IPS-11a (cell line): ENCODE results near the gene AKAP3.
A peak's percentile ranks its signal among the peaks of the same experiment; 100 is the strongest.

Experiments
- H3K4me3 ChIP-seq: one replicate; pipeline ENCODE4 v1.5.1; 2013; ENCODE audit warnings: low read depth, low read length, control low read depth

AKAP3 gene

GRCh38 chr12:4648501-4649357 lies at the start of gene AKAP3, which contains the start of gene NDUFA9:
TSS of gene AKAP3 (minus strand) at chr12:4649051. CDS start at chr12:4638196, 10,855 bp downstream.
TSS of gene NDUFA9 (plus strand) at chr12:4649114. CDS start at chr12:4649127, 13 bp downstream.
- peak within 1 kb of the TSS; percentile 68 for H3K4me3 ChIP-seq

DNA sequence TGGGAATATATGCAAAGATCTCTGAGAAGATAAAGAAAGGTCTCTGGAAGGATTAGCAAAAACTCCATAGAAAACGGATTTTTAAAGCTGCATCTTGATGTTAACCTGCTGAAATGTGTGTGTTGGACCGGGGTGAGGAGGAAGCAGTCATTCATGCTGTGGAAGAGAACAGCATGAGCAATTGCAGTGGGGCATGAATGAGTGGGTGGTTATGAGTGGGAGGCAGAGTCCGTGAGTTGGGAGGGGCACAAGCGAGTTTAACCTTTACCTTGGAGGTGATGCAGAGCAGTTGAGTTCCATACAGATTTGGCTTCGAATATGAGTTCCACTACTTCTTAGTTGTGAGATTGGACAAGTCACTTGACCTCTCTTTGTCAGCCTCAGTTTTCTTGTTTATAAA lies 41.9 kb upstream of the AKAP3 start:
- no peak overlapping the region for H3K4me3 ChIP-seq

- H3K4me3 ChIP-seq, result no peak overlapping the region
Observed at GRCh38 chr12:4685317-4685716, 36.5 kb upstream of the AKAP3 start.

GRCh38 chr12:4681732-4682131 lies 32.9 kb upstream of the AKAP3 start:
- H3K4me3 ChIP-seq, result no peak overlapping the region

- no peak overlapping the region for H3K4me3 ChIP-seq
Observed at GRCh38 chr12:4679711-4680110, 30.9 kb upstream of the AKAP3 start.

- H3K4me3 ChIP-seq, result no peak overlapping the region
Observed at GRCh38 chr12:4665236-4665635, 16.4 kb upstream of the AKAP3 start.

DNA sequence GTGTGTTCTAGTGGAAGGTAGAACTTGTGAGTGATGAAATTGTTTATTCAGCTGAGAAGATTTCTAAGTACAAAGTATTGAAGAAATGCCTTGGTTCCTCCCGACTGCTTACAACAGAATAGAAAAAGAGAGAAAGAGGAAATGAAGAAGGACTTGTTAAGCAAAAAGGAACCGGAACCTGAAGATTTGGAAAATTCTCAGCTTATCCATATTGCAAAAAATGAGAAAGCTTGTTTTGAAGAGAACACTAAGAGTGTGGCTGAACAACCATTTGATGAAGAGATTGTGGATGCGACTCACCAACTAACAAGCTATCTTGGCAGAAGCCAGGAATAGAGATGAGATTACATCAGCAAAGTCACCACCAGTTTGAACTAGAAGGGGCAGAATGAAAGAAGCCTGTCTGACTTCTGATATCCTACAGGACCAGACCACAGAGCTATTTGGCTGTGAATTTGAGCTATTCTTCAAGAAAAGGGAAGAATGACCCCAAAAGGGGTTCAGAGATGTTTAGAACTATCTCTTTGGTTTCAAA lies 15.2 kb upstream of the AKAP3 start:
- H3K4me3 ChIP-seq, result no peak overlapping the region

DNA sequence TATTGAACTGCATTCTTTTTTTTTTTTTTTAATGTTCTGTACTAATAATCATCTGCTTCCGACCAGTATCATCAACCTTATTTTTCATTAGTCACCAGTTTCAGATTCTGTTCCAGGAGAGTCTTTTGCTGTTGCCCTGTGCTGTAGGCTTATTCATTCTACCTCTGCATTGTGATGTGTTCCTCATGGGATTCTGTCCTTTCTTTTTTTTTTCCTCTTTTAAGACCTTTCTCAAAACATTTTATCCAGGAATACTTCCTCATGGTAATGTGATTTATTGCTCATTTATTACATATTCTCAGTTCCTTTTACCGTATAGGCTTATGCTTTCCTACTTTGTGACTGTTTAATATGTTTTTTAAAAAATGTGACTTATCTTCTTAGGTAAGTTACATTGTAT lies 4.8 kb upstream of the AKAP3 start:
- H3K4me3 ChIP-seq, result no peak overlapping the region

GRCh38 chr12:4653257-4653656 lies 4.4 kb upstream of the AKAP3 start:
- H3K4me3 ChIP-seq, result no peak overlapping the region

DNA sequence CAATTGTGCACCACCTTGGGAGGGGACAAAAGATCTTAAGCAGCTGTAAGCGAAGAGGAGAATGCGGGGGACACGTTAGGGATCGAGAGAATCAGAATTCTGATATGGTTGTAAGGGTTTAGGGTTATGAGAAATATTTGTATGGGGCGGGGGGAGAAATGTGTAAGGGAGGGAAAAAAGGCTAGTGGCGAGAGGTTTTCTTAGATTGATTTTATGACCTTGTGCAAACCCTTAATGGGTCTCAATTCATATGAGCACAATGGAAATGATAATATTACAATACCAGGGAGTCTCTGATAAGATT lies 459 bp upstream of the AKAP3 start:
- H3K4me3 ChIP-seq, result peak overlapping the region; percentile 68

- H3K4me3 ChIP-seq, result peak overlapping the region; percentile 68
Observed at GRCh38 chr12:4648104-4648500, 749 bp downstream of the AKAP3 start.

DNA sequence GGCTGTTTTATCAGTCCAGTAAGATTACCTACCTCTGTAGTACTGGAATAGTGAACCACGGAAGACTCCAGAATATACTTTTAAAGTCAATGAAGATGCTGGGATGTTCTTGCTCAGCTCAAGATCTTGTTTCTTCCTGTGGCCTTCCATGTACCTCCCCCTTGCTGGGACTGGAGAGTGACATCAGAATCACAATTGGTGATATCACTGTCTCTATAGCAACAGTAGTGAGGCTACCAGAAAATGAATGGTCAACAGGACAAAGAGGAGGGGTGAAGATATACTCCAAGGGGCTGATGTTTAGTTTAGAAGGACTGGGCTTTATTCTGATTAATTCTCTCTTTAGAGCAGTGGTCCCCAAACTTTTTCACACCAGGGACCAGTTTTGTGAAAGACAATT lies 3.8 kb downstream of the AKAP3 start:
- no peak overlapping the region for H3K4me3 ChIP-seq

DNA sequence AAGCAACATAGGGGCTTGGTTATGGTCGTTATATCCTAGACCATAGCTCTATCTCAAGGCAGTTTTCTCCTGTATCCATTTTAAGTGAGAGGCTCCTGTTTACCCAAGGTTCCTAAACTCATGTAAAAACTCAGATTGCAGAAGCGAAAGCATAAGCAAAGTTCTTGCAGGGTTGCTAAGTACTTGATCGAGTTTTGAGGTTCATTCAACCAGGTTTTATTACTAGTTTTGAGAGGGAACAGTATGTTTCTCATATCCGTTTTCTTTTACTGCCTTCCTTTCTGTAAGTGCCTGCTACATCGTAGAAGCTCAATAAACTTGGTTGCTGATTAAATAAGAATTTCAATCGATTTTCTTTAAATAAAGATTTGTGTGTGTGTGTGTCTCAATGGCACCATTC lies 5.1 kb downstream of the AKAP3 start:
- no peak overlapping the region for H3K4me3 ChIP-seq

DNA sequence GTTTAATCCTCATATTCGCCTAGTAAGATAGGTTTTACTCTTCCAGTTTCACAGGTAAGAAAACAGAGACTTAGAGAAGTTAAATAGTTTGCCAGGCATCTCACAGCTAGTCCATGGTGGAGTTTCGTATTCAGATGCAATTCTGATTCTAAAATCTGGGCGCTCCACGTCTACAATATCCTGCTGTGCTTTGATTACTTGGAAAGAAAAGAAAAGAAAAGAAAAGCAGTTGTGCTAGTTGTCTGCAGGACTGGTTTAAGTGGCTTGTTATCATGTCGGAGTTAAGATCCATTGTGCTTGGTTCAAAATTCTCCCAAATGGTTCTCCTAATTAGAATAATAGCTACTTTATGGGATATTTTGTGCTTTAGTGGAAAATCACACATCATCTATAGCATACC lies 18.6 kb downstream of the AKAP3 start:
- no peak overlapping the region for H3K4me3 ChIP-seq

GRCh38 chr12:4628406-4628805 lies 20.4 kb downstream of the AKAP3 start:
- H3K4me3 ChIP-seq, result no peak overlapping the region

DNA sequence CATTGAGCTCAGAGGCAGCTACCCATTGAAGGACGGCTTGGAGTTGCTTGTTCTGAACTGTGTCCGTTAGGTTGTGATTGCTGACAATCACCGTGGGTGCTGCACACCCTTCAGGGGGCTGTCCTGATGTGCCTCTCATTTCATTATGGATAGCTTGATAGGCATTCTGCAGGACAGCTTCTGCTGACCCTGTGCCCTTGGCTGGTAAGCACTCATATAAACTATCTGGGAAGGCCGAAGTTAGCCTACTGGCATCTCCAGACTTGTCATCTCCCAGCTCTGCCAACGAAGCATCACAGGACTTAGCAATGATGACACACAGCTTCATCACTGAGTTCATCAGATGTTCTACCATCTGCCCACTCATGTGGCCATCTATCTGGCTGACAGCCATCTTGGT lies 22.3 kb downstream of the AKAP3 start:
- H3K4me3 ChIP-seq, result no peak overlapping the region

DNA sequence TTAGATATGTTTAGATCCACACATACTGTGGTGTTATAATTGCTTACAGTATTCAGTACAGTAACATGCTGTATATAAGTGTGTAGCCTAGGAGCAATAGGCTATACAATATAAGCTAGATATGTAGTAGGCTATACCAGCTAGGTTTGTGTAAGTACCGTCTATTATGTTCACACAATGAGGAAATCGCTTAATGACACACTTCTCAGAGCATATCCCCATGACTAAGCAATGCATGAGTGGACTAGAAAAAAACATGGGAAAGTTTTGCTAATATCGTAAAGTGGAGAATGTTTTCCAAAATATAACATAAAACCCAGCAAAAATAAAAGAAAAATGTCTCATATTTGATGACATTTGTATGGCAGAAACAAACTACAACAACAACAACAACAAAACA lies 27.3 kb downstream of the AKAP3 start:
- H3K4me3 ChIP-seq, result no peak overlapping the region

DNA sequence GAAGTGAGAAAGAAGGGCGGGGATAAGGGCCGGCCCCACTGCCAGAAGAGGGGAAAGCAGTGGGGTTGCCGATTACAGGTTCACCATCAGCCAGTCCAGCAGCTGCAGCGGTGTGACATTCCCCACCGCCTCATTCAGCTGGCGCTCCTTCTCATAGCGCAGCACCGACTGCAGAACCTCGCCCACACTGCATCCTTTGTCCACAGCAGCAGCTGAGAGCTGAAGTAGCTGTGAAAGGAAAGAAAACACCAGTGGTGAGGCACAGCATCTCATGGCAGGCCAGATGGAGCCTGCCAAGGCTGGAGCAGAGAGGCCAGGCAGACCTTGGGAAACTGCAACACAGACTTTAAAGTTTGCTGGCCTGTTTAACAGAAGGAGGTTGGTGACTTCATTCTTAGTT lies 33.2 kb downstream of the AKAP3 start:
- H3K4me3 ChIP-seq, result no peak overlapping the region

DNA sequence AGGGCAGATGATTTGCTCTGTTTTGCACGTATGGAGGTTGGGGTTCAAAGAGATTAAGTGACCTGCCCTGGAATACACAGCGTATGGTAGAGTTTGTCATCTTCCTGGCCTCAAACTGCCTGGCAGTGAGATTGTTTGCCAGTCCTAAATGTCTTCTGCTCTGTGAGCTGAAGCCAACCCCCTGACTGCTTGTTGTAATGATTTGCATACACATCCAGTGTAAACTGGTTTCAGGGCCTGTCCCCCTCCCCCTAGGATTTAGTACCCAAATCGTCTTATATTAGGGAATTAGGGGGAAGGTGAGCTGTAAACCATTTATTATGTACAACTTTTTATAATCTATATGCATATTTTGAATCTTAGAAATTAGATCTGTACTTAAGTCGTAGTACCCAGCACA lies 38.4 kb downstream of the AKAP3 start:
- H3K4me3 ChIP-seq, result no peak overlapping the region

GRCh38 chr12:4609071-4609470 lies 39.8 kb downstream of the AKAP3 start:
- H3K4me3 ChIP-seq, result no peak overlapping the region

GRCh38 chr12:4607056-4607455 lies 41.8 kb downstream of the AKAP3 start:
- H3K4me3 ChIP-seq, result no peak overlapping the region

GRCh38 chr12:4604684-4605193 lies 44.1 kb downstream of the AKAP3 start:
- peak overlapping the region; percentile 91 for H3K4me3 ChIP-seq

DNA sequence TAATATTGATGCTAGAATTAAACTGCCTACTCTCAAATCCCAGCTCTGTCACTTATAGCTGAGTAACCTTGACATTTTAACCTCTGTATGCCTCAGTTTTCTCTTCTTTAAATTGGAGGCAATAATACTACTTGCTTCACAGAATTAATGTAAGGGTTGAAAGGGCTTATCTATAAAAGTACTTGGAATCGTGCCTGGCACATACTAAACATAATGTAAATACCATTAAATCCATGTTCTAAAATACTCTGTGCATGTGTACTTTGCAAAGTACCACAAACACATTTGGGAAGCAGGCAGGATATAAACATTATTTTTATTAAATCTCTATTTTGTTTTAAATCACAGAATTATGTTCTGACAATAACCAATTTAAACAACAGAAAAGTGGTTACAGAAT lies 44.9 kb downstream of the AKAP3 start:
- H3K4me3 ChIP-seq, result no peak overlapping the region
